ENCODE measurements around the gene CARNS1.
A peak's percentile ranks its signal among the peaks of the same experiment; 100 is the strongest.

CARNS1 gene

GRCh38 chr11:67441098-67441563, 25.7 kb downstream of the CARNS1 start:
- DNase-seq (ENCODE audit: low read depth) = no peak

DNA sequence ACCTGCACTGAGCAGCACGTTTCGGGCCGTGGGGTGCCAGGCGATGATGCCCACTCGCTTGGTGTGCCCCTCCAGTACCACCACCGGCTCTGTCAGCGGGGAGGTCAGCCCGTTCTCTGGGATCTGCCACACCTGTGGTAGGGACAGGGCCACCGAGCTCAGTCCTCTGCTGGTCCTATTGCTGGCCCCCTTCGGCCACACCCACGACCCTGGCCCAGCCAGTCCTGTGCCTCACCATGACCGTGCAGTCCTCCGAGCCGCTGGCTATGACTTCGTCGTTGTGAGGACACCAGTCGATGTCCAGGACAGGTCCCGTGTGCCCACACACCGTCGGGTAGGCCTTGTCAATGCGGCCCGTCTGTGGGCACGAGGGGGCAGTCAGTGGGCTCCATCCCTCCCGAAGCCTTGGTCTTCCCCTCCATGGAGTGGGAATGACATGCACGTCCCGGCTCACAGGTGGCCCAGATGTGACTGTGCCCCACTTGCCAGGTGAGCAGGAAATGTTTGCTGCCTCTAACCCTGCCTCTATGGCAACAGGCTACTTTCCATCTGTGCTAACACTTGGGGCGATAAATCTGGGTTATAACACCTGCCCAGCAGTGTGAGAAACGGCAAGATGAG, 26.4 kb downstream of the CARNS1 start:
- DNase-seq (ENCODE audit: low read depth) = no peak

GRCh38 chr11:67442504-67443404, 27.3 kb downstream of the CARNS1 start:
- DNase-seq (ENCODE audit: low read depth) = no peak

DNA sequence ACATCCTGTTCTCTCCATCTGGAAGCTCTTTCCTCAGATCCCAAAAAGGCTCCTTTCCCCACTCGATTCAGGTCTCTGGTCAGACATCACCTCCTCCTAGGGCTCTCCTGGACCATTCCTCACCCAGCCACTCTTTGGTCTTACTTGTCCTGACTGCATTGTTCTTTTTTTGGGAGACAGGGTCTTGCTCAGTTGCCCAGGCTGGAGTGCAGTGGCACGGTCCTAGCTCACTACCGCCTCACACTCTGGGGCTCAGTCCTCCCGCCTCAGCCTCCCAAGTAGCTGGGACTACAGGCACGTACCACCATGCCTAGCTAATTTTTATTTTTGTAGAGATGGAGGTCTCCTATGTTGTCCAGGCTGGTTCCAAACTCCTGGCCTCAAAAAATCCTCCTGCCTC, 30.0 kb downstream of the CARNS1 start:
- no peak for DNase-seq (ENCODE audit: low read depth)

- DNase-seq (ENCODE audit: low read depth) = no peak
These were observed 32.7 kb downstream of the CARNS1 start for GRCh38 chr11:67448220-67448609.

GRCh38 chr11:67449116-67449844, 33.8 kb downstream of the CARNS1 start:
- DNase-seq (ENCODE audit: low read depth) = no peak

DNA sequence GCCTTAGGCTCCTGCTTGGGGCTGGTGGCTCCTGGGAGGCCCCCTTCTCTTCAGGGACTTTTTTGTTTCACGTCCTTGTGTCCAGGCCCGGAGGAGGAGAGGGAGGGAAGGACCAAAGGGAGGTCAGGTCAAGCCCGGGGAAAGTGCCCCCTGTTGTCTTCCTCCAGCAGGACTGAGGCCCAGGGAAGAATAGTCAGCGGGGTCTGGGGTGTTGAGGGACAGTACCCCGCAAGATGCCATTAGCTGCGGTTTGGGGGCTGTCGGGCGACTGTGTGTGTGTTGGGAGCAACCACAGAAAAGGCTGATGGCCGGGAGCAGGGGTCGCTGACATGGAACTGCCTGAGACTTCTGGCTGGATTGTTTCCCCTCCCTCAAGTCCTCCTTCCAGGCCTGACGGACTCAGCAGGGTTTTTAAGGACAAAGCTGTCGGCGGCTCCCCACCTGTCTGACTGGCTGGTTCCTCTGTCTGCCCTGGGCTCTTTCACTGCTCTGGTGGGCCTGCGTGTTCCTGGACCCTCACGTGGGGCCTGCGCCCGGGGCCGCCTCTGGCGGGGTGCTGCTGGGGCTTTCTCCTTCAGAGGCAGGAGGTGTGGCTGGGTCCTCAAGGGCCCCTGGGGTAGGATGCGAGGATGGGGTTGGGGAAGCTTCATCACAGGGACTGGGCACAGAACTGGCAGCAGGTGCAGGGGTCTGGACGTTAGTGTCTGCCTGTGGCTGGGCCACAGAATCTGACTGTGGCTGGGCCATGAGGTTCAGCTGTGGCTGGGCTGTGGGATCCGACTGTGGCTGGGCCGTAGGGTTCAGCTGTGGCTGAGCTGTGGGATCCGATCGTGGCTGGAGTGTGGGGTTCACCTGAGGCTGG, 35.5 kb downstream of the CARNS1 start:
- DNase-seq (ENCODE audit: low read depth) = no peak

- DNase-seq (ENCODE audit: low read depth) = no peak
These were observed 36.1 kb downstream of the CARNS1 start for GRCh38 chr11:67451658-67451976.

GRCh38 chr11:67452141-67452952, 36.9 kb downstream of the CARNS1 start, which contains the start of gene GPR152:
GPR152 (minus strand) TSS chr11:67452729; CDS start chr11:67452724, 5 bp downstream.
- no peak for DNase-seq (ENCODE audit: low read depth)

DNA sequence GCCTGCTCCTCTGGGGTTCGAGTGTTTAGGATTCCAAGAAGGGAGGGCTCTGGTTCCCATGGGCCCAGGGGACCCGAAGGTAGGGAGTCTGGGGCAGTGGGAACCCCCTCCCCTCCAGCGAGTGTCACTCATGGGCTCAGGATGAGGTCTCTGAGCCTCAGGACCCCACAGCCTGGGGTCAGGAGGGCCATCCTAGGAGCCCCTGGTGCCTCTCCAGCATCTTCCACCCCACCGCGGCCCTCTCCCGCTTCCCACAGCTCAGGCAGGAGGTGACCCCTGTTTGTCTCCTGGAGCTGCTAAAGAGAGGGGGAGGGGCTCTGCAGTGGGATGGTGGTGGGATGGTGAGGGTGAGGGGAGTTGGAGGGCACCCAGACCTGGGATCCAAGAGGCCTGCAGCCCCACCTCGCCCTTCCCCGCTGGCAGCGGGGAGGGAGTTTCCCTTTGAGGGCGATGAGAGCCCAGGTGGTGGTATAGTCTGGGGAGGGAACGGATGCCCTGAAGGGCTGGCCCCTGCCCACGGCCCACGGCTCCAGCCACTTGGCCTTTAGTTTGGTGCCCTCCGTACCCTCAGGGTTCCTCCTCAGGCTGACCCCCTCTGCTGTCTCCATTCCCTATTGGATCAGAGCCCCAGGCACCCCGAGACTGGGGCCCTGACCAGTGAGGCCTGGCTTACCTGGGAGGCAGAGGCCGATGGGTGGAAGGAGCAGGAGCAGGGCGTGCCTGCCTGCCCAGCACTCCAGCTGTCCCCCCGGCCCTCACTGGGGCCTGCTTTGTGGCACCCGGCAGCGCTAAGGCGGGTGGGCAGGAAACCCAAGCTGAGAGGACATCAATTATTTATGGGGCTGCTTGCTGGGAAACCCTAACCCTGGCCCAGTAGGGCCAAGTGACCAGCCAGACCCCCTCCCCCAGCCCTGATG, 38.6 kb downstream of the CARNS1 start:
- DNase-seq (ENCODE audit: low read depth) = no peak

DNA sequence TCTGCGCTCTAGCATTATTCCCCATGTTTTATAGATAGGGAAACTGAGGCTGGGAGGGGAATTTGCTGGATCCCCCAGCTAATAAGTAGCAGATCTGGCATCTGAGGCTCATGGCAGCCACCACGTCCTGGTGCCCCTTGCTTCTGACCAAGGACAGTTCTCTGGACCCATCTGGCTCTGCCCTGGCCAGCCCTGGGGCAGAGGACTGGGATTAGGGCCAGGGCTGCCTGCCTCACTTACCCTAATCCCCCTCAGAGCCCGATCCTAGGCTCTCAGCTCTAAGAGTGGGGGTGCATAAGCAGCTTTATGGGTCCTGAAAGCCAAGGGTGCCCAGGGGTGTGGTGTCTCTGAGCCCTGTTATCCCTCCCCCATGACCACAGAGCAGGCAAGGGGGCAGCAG, 39.6 kb downstream of the CARNS1 start, which contains the start of gene CABP4:
CABP4 (plus strand) TSS at position 301 of the 400 bp plus-strand sequence; CDS start at position 371, 70 bp downstream.
- DNase-seq (ENCODE audit: low read depth) = no peak

DNA sequence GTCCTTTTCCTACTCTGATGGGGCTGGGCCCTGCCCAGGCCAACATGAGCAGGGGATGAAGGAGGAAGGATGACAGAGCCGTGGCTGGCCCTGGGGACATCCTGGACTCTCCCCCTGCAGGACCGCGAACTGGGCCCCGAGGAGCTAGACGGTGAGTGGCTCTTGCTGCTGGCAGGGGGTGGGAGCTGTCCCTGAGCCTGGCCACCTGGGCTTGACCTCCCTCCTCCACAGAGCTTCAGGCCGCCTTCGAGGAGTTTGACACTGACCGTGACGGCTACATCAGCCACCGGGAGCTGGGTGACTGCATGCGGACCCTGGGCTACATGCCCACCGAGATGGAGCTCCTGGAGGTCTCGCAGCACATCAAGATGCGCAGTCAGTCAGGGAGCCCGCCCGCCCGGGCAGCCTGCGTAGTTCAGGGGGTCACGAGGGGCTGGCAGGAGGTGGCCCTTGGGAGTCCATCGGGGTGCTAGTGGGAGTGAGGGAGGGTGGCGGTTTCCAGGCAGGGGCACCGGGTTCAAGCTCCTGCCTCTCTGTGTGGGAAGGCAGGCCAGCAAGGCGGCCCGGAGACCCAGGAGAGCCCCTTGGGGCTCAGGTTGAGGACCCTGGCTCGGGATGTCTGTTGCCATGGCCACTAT, 40.7 kb downstream of the CARNS1 start:
- no peak for DNase-seq (ENCODE audit: low read depth)

GRCh38 chr11:67457453-67457852, 42.0 kb downstream of the CARNS1 start:
- DNase-seq (ENCODE audit: low read depth) = no peak

DNA sequence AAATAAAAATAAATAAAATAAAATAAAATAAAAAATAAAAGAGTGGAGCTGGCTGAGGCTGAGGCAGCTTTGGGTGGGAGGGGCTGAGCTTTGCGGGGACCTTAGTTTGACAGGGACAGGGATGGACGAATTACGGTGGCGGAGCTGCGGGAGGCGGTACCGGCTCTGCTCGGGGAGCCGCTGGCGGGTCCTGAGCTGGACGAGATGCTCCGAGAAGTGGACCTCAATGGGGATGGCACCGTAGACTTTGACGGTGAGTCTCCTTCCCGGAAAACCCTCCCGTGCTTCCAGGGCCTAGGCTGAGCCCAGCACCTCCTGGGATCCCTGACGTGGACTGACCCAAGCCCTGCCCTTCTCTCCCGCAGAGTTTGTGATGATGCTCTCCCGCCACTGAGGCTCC, 42.8 kb downstream of the CARNS1 start:
- no peak for DNase-seq (ENCODE audit: low read depth)

- no peak for DNase-seq (ENCODE audit: low read depth)
These were observed 47.7 kb downstream of the CARNS1 start for GRCh38 chr11:67463186-67463585.

- no peak for DNase-seq (ENCODE audit: low read depth)
These were observed 48.4 kb downstream of the CARNS1 start for GRCh38 chr11:67463680-67464410.

GRCh38 chr11:67464411-67465188, 49.1 kb downstream of the CARNS1 start:
- DNase-seq (ENCODE audit: low read depth) = peak; percentile 91

DNA sequence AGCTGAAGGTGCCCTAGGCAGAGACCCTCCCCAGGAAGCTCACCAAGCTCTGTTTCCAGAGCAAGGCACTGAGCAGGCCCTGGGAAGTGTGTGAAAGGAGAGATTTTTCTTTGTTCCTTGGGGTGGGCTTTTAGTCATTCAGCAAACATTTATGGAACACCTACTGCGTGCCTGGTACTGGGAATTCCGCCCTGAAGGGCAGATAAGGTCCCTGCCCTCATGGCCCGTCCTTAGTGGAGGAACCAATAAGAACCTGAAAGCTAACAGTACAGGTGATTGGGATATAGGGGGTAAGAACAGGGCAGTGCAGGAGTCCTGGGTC, 49.7 kb downstream of the CARNS1 start:
- no peak for DNase-seq (ENCODE audit: low read depth)
